ENCODE data around the gene JARID2. TPM values are rescaled to one million over a fixed set of nuclear protein-coding genes. Genes with fewer than 3 reads are reported as not detected.

The JARID2 gene
- total and polyA plus RNA-seq, 8 donors: 2.4 to 6.7 (median 3.7) TPM

DNA sequence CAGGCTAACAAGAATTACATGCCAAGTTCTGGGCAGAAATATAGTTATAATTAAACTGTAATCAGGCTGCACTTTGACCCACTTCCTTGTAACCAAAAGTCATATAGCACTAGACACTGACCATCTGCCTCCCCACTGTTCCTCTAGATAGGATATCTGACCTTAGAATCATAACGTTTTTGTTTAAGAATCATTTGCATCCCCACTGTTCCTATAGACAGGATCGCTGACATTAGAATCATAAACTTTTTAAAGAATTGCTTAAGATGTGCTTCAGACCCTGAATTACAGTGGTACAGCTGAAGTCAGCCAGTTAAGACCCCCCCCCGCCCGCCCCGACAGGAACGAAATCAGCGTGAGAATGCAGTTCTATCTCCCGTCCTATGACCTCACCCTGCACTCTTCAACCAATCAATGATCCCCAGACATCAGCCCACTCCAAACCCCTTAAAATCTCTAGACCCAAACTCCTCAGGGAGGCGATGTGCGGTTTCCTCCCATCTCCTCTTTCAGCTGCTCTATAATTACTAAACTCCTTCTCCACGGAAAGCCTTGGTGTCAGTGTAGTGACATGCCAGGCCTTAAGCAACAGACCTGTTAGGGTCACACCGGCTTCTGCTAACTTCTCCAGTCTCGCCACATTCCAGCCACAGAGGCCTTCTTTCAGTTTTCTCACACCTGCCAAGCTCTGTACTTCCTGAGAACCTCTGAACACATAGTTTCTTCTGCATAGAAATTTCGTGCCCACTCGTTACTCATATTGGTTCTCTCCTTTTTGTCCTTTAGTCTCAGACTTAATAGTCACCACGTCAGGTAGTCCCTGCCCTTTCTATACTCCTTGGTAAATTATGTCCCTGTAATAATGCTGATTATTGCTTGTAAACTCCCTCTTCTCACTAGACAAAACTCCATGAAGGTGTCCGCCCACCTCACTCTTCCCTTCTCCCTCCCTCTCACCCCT, 323.4 kb downstream of the JARID2 start:
- ATAC-seq (no peak), FAIRE-seq (no peak), DNase-seq (no peak)
- WGBS, 2 donors: 70 to 73% methylated on average over 17 of the region's 17 CpGs
- intact Hi-C loops (cut with DNase I): no loop called here
- TF ChIP-seq, protein P1, sequence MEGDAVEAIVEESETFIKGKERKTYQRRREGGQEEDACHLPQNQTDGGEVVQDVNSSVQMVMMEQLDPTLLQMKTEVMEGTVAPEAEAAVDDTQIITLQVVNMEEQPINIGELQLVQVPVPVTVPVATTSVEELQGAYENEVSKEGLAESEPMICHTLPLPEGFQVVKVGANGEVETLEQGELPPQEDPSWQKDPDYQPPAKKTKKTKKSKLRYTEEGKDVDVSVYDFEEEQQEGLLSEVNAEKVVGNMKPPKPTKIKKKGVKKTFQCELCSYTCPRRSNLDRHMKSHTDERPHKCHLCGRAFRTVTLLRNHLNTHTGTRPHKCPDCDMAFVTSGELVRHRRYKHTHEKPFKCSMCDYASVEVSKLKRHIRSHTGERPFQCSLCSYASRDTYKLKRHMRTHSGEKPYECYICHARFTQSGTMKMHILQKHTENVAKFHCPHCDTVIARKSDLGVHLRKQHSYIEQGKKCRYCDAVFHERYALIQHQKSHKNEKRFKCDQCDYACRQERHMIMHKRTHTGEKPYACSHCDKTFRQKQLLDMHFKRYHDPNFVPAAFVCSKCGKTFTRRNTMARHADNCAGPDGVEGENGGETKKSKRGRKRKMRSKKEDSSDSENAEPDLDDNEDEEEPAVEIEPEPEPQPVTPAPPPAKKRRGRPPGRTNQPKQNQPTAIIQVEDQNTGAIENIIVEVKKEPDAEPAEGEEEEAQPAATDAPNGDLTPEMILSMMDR (IDR thresholded peaks at IDR 0.05): no peak
- no peaks in the 10 kb centered on the region for H3K4me1 ChIP-seq
- no peaks in the 10 kb centered on the region for H3K9me3 ChIP-seq
- H3K36me3 ChIP-seq: no peaks in the 10 kb centered on the region
- H3K27me3 ChIP-seq: no peaks in the 10 kb centered on the region
- H3K4me3 ChIP-seq: no peak overlapping the region
- H3K27ac ChIP-seq: no peak overlapping the region

DNA sequence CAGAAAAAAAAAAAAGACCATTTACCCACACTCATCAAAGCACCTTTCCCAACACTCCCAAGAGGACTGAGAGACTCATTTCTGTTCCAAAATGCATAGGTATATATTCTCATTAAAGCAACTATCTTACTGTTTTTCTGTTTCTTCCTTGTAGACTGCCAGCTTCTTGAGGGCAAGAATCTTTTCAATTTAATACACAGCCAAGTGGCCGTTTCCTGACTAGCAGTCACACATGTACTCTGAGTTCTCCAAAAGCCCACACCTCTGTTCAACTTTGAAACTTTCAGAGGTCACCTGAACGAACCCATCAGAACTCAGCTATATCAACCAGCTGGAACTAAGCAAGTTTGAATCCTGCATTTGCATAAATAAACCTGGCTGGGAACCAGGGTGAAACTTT, 324.3 kb downstream of the JARID2 start:
- Histone ChIP-seq H3K27me3 (no peaks in the 10 kb centered on the region), H3K9me3 (no peaks in the 10 kb centered on the region), H3K4me3 (no peak overlapping the region), H3K36me3 (no peaks in the 10 kb centered on the region), H3K27ac (no peak overlapping the region), H3K4me1 (no peaks in the 10 kb centered on the region)
- DNase-seq (no peak), FAIRE-seq (no peak), ATAC-seq (no peak)
- TF ChIP-seq, protein P1 (IDR thresholded peaks at IDR 0.05): no peak
- WGBS, 2 donors: 93 to 97% methylated on average over 2 of the region's 2 CpGs
- intact Hi-C loops (cut with DNase I): no loop called here

Measured in pancreas (tissue), 10 donors.